Measurements from ENCODE around the gene TMED10.

GRCh38 chr14:75140620-75141019 is 35.8 kb downstream of the TMED10 start:
- TF ChIP-seq CTCF (conservative IDR thresholded peaks at IDR 0.05) (no peak), ZFX (IDR thresholded peaks at IDR 0.05) (no peak)
